ENCODE data around the gene NBAS. TPM values are rescaled to one million over a fixed set of nuclear protein-coding genes. Genes with fewer than 3 reads are reported as not detected.

Gene NBAS
- polyA plus RNA-seq, 1 donor (not counting 4 experiments of a cell fraction or from before 2014, with no cell fraction given) = 27.9 TPM

GRCh38 chr2:15348636-15349035 is 212.5 kb downstream of the NBAS start:
- Histone ChIP-seq H3K4me1 (ENCODE audit: control insufficient read depth, extremely low read depth, insufficient read depth, low read length) (no peaks in the 10 kb centered on the region), H3K4me3 (ENCODE audit: control insufficient read depth in 2 of 3, extremely low read depth in 1 of 3, insufficient read depth in 2 of 3, low read depth in 1 of 3, low read length in 3 of 3) (no peak overlapping the region), H4K20me1 (ENCODE audit: control insufficient read depth, extremely low read depth, insufficient read depth, low read length) (no peaks in the 10 kb centered on the region), H3K79me2 (ENCODE audit: control insufficient read depth, insufficient read depth, low read length) (no peaks in the 10 kb centered on the region), H3K9me3 (ENCODE audit: control insufficient read depth, low read depth, low read length) (no peaks in the 10 kb centered on the region), H3K27me3 (ENCODE audit: control insufficient read depth, extremely low read depth, insufficient read depth, low read length) (no peaks in the 10 kb centered on the region), H3K27ac (ENCODE audit: control insufficient read depth, insufficient read depth, low read length) (no peak overlapping the region), H2AFZ (ENCODE audit: control insufficient read depth, low read length) (no peak overlapping the region), H3K9me1 (ENCODE audit: control insufficient read depth, extremely low read depth, insufficient read depth, low read length) (no peaks in the 10 kb centered on the region), H3K4me2 (ENCODE audit: control insufficient read depth, extremely low read depth, insufficient read depth, low read depth, low read length) (no peak overlapping the region), H3K36me3 (ENCODE audit: control insufficient read depth in 2 of 2, extremely low read depth in 1 of 2, insufficient read depth in 2 of 2, low read length in 2 of 2) (peaks cover 0 to 6% of the 10 kb centered on the region in 2 experiments), H3K9ac (ENCODE audit: control insufficient read depth, extremely low read depth, insufficient read depth, low read length) (no peak overlapping the region)
- DNase-seq (ENCODE audit: low read depth, low spot score) = no peak
- dilution Hi-C loops (cut with MboI; ENCODE audit: extremely low pct_ligation_motif_present, low sequenced_read_pairs) = no loop called here
- TF ChIP-seq EZH2 (IDR thresholded peaks at IDR 0.05; ENCODE audit: low read length) = no peak
- no peak for TF ChIP-seq CTCF (optimal IDR thresholded peaks at IDR 0.05 in 1 of 3, IDR thresholded peaks at IDR 0.05 in 1 of 3, conservative IDR thresholded peaks at IDR 0.05 in 1 of 3; ENCODE audit: extremely low read depth in 1 of 3, insufficient read depth in 2 of 3, low read length in 3 of 3)
- FAIRE-seq = no peak

GRCh38 chr2:15348045-15348444 is 213.1 kb downstream of the NBAS start:
- dilution Hi-C loops (cut with MboI; ENCODE audit: extremely low pct_ligation_motif_present, low sequenced_read_pairs) = no loop called here
- Histone ChIP-seq H3K36me3 (ENCODE audit: control insufficient read depth in 2 of 2, extremely low read depth in 1 of 2, insufficient read depth in 2 of 2, low read length in 2 of 2) (peaks cover 0 to 6% of the 10 kb centered on the region in 2 experiments), H2AFZ (ENCODE audit: control insufficient read depth, low read length) (no peak overlapping the region), H3K27me3 (ENCODE audit: control insufficient read depth, extremely low read depth, insufficient read depth, low read length) (no peaks in the 10 kb centered on the region), H3K27ac (ENCODE audit: control insufficient read depth, insufficient read depth, low read length) (no peak overlapping the region), H3K4me2 (ENCODE audit: control insufficient read depth, extremely low read depth, insufficient read depth, low read depth, low read length) (no peak overlapping the region), H4K20me1 (ENCODE audit: control insufficient read depth, extremely low read depth, insufficient read depth, low read length) (no peaks in the 10 kb centered on the region), H3K4me3 (ENCODE audit: control insufficient read depth in 2 of 3, extremely low read depth in 1 of 3, insufficient read depth in 2 of 3, low read depth in 1 of 3, low read length in 3 of 3) (no peak overlapping the region), H3K9me1 (ENCODE audit: control insufficient read depth, extremely low read depth, insufficient read depth, low read length) (no peaks in the 10 kb centered on the region), H3K4me1 (ENCODE audit: control insufficient read depth, extremely low read depth, insufficient read depth, low read length) (no peaks in the 10 kb centered on the region), H3K9ac (ENCODE audit: control insufficient read depth, extremely low read depth, insufficient read depth, low read length) (no peak overlapping the region), H3K79me2 (ENCODE audit: control insufficient read depth, insufficient read depth, low read length) (no peaks in the 10 kb centered on the region), H3K9me3 (ENCODE audit: control insufficient read depth, low read depth, low read length) (no peaks in the 10 kb centered on the region)
- FAIRE-seq (no peak), DNase-seq (ENCODE audit: low read depth, low spot score) (no peak)
- TF ChIP-seq CTCF (optimal IDR thresholded peaks at IDR 0.05 in 1 of 3, IDR thresholded peaks at IDR 0.05 in 1 of 3, conservative IDR thresholded peaks at IDR 0.05 in 1 of 3; ENCODE audit: extremely low read depth in 1 of 3, insufficient read depth in 2 of 3, low read length in 3 of 3) (no peak), EZH2 (IDR thresholded peaks at IDR 0.05; ENCODE audit: low read length) (no peak)

Measured in keratinocyte (primary cell).